Iris pigment epithelial cell (primary cell): Measurements from ENCODE around the gene ZNHIT3.
"Not testable (repeated sequence)": the region's sequence is repeated elsewhere in the genome, so short reads cannot be mapped to it uniquely, and the experiment has no call there.

Experiments
- DNase-seq: peaks from one replicate; pipeline ENCODE4 v3.0.0-alpha.2; 2011; ENCODE audit warnings: low read depth

Gene ZNHIT3

GRCh38 chr17:36486204-36487194, at the start of gene ZNHIT3:
Gene ZNHIT3 (plus strand): TSS chr17:36486681. CDS start chr17:36486700, 19 bp downstream.
- DNase-seq, result peak; percentile 96

GRCh38 chr17:36441792-36442191, 44.7 kb upstream of the ZNHIT3 start:
- DNase-seq, result not testable (repeated sequence)

DNA sequence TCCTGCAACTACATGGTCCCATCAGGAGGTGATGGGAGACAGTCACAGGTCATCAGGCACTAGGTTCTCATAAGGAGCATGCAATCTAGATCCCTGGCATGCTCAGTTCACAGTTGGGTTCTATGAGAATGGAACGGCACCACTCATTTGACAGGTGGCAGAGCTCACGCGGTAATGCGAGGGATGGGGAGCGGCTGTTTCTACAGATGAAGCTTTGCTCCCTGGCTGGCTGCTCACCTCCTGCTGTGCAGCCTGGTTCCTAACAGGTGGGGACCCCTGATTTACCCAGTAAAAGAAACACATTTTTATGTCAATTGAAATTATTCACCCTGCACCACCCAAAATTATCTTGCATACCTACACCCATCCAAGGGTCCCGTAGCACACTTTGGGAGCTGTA, 42.7 kb upstream of the ZNHIT3 start:
- DNase-seq, result no peak

DNA sequence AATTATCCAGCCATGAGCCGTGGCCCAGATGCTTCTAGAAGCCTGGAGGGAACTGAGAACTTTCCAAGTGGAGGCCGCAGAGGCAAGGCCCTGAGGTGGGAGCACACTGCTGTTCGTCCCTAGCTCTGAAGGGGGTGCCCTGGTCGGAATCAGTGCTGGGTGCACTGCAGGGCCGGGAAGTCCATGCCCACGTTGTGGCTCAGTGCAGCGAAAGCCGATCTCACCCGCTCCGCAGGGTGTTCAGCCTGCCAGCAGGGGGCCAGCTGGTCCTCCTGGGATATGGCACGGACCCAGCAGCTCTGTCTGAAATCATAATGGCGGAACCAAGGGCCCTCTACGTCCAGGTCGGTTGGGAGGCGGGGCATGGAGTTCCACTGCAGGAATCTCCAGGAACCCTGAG, 36.5 kb upstream of the ZNHIT3 start:
- DNase-seq, result not testable (repeated sequence)

DNA sequence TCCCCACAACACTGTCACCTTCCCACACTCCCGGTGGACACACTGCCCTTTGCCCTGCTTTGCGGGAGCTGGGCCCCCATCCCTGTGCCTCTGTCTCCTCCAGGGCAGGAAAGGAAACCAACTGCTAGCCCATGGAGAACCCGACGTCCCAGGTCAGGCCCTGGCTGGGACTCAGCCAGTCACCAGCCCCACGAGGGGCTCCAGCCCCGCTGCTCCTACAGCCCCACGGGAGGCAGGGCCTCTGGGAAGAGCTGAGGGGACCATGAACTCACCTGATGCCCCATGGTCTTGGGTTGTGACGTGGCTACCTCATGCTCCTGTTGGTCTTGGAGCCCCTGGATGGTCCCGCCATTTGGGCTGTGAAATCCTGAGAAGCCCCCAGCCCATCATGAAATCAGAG, 33.6 kb upstream of the ZNHIT3 start:
- not testable (repeated sequence) for DNase-seq

DNA sequence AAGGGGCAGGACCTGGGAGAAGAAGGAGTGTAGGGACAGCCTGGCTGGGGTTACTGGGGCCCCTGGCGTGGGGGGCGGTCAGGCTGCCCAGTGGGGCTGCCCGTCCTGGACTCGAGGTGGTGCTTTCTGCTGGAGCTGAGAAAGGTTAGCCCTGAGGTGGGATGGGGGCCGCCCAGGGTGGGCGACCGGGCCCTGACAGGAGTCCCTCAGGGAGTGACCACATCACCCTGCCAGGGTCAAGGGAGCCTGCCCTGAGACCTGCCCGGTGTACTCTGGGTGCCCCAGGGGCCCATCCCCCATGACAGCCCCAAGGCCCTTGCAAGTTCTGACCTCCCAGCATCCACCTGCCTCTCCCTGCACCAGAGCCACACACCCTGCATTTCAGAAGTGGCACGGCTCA, 28.8 kb upstream of the ZNHIT3 start:
- not testable (repeated sequence) for DNase-seq

DNA sequence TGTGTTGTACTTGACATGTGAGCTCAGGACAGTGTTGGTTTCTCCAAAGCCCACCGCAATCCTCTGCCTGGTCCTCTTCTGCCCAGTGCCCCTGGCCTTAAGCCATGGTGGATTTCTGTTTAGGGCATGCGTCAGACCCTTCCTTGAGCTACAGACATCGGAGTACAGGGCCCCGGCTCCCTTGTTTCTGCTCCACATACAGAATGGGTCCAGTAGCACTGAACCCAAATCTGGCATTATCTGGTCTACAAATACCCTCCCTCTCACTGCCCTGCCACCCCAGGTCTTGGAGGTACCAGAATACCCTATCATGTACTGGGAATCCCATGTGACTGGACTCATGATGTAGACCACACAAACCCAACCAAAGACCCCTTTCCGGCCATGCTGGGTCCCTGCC, 27.4 kb upstream of the ZNHIT3 start:
- DNase-seq, result no peak

- no peak for DNase-seq
Measured at GRCh38 chr17:36459601-36460000, 26.9 kb upstream of the ZNHIT3 start.

GRCh38 chr17:36460265-36460937, 26.1 kb upstream of the ZNHIT3 start:
- DNase-seq, result no peak

DNA sequence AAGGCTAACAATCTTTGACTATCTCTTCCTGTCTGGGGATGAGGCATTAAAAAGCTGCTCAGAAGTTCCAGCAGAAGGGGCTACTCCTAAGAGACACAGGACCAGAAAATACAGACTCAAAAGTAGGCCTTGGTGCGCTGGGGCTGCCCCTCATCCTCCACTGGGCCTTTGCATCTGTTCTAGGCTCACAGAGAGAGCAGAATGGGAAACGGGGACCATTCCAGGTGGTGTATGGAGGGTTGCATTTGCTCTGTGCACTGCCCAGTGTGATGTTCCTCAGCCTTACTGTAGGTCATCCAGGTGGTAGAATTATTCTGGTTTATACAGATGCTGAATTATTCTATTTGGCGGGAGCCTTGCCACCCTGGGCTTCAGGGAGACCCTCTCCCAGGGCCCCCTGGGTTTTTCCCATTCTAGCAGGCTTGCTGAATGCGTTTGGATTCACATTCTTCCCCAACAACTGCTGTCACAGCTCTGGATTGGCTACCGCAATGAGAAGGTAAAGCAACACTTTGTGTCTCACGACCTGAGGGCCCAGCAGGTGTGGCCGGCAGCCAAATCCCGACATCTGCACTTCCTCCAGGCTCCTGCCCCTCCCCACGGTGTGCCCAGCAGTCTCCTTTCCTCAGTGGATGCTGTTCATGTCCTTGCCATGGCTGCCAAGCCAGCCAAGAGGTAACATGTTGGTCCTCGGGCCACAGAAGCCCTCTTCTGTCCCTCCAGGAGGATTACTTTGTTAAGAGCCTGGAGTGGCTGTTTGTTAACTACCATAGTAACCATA, 25.0 kb upstream of the ZNHIT3 start:
- DNase-seq, result no peak

GRCh38 chr17:36463916-36464764, 22.3 kb upstream of the ZNHIT3 start:
- peak; percentile 86 for DNase-seq

- DNase-seq, result no peak
Measured at GRCh38 chr17:36464765-36465088, 21.8 kb upstream of the ZNHIT3 start.

DNA sequence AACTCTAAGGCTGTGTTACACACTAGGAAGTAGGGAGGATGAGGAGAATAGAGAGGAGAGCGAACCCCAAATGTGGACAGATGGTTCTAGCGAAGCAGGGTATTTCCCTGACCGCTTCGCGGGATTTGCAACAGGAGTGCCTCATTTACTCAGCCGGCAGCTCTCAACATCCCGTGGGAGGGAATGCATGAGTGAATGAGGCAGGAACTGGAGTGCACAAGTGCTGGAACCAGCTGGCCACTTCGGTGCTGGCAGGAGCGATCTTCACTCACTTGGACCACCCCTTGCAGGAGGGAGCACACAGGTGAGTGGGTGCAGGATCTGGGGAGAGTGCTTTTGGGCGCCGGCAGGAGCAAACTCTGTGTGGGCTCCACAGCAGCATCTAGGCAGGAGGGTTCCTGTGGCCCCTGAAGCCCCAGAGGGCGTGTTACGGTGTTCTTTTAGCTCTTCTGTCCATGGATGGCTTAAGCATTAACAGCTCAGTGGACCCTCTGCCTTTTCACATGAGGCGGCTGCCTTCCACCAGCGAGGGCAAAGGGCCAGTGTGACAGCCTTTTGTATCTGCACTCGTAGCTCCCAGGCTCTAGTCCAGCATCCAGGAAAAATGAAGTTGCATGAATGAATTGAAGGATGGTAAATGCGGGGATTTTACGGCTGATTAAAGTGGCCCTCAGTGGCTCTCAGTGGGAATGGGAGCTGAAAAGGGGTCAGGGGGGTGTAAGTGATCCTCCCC, 17.4 kb upstream of the ZNHIT3 start:
- DNase-seq, result no peak

DNA sequence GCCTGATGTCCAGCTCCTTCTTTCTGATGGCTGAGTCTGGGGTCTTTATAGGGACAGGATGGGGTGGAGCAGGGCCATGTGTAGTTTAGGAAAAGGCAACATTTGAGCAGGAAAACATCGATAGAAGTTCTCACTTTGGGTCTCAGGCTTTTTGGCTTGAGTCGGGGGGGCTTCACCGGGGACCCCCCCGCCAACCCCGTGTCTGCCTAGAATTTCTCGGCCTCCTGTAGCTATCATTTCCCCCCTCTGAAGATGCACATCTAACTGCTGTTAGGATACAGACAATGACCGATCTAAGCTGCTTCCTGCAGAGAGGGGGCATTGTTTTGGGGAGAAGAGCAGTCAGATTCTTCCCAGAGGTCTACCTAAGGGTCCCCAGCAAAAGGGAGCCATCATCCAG, 16.7 kb upstream of the ZNHIT3 start:
- DNase-seq, result no peak

DNA sequence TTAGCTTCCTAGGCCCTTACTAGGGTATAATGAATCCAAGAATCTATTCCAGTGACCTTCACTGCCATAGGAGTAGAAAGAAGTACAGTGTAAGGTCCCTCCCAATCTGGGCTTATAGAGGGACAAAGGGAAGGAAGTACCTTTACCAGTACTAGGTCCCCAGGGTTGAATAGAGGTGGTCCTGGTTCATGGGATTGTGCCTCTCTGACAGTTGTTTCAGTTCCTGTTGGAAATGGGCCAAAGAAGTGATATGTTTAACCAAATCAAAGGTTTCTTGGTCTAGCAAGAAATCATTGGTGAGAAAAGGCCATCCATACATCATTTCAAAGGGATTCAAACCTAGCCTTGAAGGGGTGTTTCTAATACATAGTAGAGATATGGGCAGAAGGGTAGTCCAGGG, 16.0 kb upstream of the ZNHIT3 start:
- no peak for DNase-seq

DNA sequence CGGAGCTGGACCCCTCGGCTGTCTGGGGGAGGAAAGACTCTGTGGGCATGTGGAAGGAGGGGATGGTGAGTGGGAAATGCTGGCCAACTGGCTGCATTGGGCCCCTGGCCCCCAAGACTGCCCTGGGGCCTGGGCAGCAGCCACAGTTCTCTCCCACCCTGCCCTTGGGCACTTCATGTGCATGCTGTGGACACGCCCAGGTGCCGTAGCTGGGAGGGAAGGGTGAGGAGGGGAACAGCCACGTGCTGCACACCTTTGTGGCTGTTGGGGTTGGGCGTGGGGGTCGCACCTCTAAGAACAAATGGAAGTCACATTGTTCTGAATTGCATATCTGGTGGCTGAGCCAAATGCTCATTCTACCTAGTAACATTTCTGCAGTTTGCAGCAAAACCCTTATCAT, 11.9 kb upstream of the ZNHIT3 start:
- DNase-seq, result no peak

GRCh38 chr17:36475346-36475970, 11.0 kb upstream of the ZNHIT3 start:
- no peak for DNase-seq

DNA sequence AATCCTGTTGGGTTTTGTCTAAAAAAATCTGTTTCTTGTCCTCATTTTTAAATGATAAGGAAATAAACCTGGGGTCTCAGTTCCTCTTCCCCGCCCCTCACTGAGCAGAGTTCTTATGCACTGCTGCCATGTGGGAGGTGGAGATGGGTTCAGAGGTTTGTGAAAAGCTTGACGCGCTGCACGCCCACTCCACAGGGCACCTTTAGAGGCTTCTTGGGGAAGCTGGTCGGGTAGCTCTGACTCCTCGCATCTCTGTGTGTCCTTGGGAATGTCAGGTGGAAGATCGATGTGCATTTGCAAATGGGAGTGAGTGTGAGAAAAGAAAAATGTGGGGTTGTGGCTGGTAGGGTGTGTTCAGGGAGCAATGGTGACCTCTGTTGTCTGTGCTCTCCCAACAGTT, 4.7 kb upstream of the ZNHIT3 start:
- DNase-seq, result no peak

GRCh38 chr17:36482611-36483504, 3.6 kb upstream of the ZNHIT3 start:
- DNase-seq, result peak; percentile 78
